OCI-LY3 (cell line): ENCODE results near the gene CDK15.

ENCODE experiments used
- EZH2phosphoT487 ChIP-seq: fragments of 200-600 bp; shearing (Covaris generic); IDR thresholded peaks from 2 replicates; pipeline ENCODE4 v1.6.1; 2018; ENCODE audit warnings: antibody characterized with exemption, mixed run types, low read depth
- TF ChIP-seq, protein P1 (sequence below): fragments of 200-600, 300-600 bp; sonication (generic); IDR thresholded peaks from 2 replicates; pipeline ENCODE4 v1.5.1; 2014; ENCODE audit warnings: antibody characterized with exemption, low read length, low read depth

GRCh38 chr2:201942531-201942930 lies 136.2 kb downstream of the CDK15 start:
- TF ChIP-seq, protein P1, sequence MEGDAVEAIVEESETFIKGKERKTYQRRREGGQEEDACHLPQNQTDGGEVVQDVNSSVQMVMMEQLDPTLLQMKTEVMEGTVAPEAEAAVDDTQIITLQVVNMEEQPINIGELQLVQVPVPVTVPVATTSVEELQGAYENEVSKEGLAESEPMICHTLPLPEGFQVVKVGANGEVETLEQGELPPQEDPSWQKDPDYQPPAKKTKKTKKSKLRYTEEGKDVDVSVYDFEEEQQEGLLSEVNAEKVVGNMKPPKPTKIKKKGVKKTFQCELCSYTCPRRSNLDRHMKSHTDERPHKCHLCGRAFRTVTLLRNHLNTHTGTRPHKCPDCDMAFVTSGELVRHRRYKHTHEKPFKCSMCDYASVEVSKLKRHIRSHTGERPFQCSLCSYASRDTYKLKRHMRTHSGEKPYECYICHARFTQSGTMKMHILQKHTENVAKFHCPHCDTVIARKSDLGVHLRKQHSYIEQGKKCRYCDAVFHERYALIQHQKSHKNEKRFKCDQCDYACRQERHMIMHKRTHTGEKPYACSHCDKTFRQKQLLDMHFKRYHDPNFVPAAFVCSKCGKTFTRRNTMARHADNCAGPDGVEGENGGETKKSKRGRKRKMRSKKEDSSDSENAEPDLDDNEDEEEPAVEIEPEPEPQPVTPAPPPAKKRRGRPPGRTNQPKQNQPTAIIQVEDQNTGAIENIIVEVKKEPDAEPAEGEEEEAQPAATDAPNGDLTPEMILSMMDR, result no peak
- no peak for TF ChIP-seq EZH2phosphoT487
